Endothelial cell of umbilical vein (primary cell): ENCODE data around the gene NINL. TPM values are rescaled to one million over a fixed set of nuclear protein-coding genes. Genes with fewer than 3 reads are reported as not detected.

ENCODE experiments used
- BruUV-seq: library from RNA; stranded (reverse); fragments of 400-500 nt; replicated peaks from 2 replicates; lab custom pipeline; 2021; lab: Mats Ljungman, UMichigan
- CTCF ChIA-PET: fragments of 300-600, 350-600 bp; sonication (Branson Sonifier 250); formaldehyde crosslinking; loops from one replicate; lab custom pipeline; 2021; ENCODE audit warnings: antibody characterized with exemption, inconsistent platforms; lab: Charles Lee
- POLR2A ChIA-PET: fragments of 300-600, 350-600 bp; sonication (Branson Sonifier 250); formaldehyde crosslinking; loops from one replicate; lab custom pipeline; 2021; ENCODE audit warnings: antibody characterized with exemption, inconsistent platforms; lab: Charles Lee
- DNase-seq: peaks from one replicate; pipeline ENCODE4 v3.0.0-alpha.2; 2011; ENCODE audit warnings: low read depth, low spot score
- FAIRE-seq: peaks from 2 replicates; lab custom pipeline; 2011; peaks lifted over from hg19 to GRCh38; lab: Jason Lieb, UNC
- H2AFZ ChIP-seq: 2 replicates; pipeline ENCODE4 v1.6.0; 2012; ENCODE audit warnings: low read depth, low read length, control low read depth, inconsistent platforms
- H3K27ac ChIP-seq: 2 replicates; pipeline ENCODE4 v1.5.1; 2011; ENCODE audit warnings: low read depth, mild to moderate bottlenecking, control low read depth, low read length, moderate library complexity; ENCODE audit not compliant: insufficient read depth
- H3K27me3 ChIP-seq, 2 experiments: 2 replicates each; pipeline versions ENCODE4 v1.6.0 to v1.6.1; 2011; ENCODE audit warnings: low read length in 2 of 2, mixed read lengths in 1 of 2; ENCODE audit not compliant: control insufficient read depth in 2 of 2, insufficient read depth in 2 of 2
- H3K36me3 ChIP-seq, 2 experiments: 2 replicates in 1 of 2; 3 replicates in 1 of 2; pipeline ENCODE4 v1.5.1; 2011; ENCODE audit warnings: low read length in 2 of 2, mild to moderate bottlenecking in 1 of 2, moderate library complexity in 1 of 2; ENCODE audit not compliant: control insufficient read depth in 2 of 2, insufficient read depth in 2 of 2; ENCODE audit errors: extremely low read depth in 1 of 2
- H3K4me1 ChIP-seq: 3 replicates; pipeline ENCODE4 v1.5.1; 2011; ENCODE audit warnings: mild to moderate bottlenecking, low read length; ENCODE audit not compliant: control insufficient read depth, insufficient read depth; ENCODE audit errors: extremely low read depth
- H3K4me2 ChIP-seq: 2 replicates; pipeline ENCODE4 v1.6.1; 2011; ENCODE audit warnings: low read length, control low read depth, mixed read lengths; ENCODE audit not compliant: insufficient read depth
- H3K4me3 ChIP-seq, 3 experiments: fragments of 200-600 bp in 1 of 3; sonication (generic), shearing (Covaris generic) in 1 of 3; replicated peaks in 1 of 3; 2 replicates each; pipeline ENCODE4 v1.5.1; 2011 to 2016; ENCODE audit warnings: control low read depth in 3 of 3, low read length in 3 of 3, mild to moderate bottlenecking in 2 of 3, inconsistent platforms in 1 of 3, low read depth in 1 of 3, moderate library complexity in 1 of 3; ENCODE audit not compliant: insufficient read depth in 1 of 3
- H3K79me2 ChIP-seq: 2 replicates; pipeline ENCODE4 v1.6.0; 2012; ENCODE audit warnings: low read length, inconsistent platforms; ENCODE audit not compliant: control insufficient read depth, insufficient read depth
- H3K9ac ChIP-seq: replicated peaks from 2 replicates; pipeline ENCODE3; 2011; ENCODE audit warnings: low read length, control low read depth; ENCODE audit not compliant: insufficient read depth; ENCODE audit errors: extremely low read depth
- H3K9me1 ChIP-seq: replicated peaks from 3 replicates; pipeline ENCODE4 v1.6.0; 2011; ENCODE audit warnings: mild to moderate bottlenecking, low read length; ENCODE audit not compliant: control insufficient read depth, insufficient read depth; ENCODE audit errors: extremely low read depth
- H3K9me3 ChIP-seq: replicated peaks from 2 replicates; pipeline ENCODE4 v1.5.1; 2012; ENCODE audit warnings: low read length, inconsistent platforms; ENCODE audit not compliant: control insufficient read depth, insufficient read depth
- H4K20me1 ChIP-seq: replicated peaks from 2 replicates; pipeline ENCODE3; 2011; ENCODE audit warnings: mild to moderate bottlenecking, low read length; ENCODE audit not compliant: control insufficient read depth, insufficient read depth; ENCODE audit errors: extremely low read depth
- EZH2 ChIP-seq: IDR thresholded peaks from 2 replicates; pipeline ENCODE4 v1.6.1; 2012; ENCODE audit warnings: borderline replicate concordance, low read depth, mild to moderate bottlenecking, moderate library complexity, low read length, inconsistent platforms; ENCODE audit not compliant: severe bottlenecking
- FOS ChIP-seq: IDR thresholded peaks from 2 replicates; pipeline ENCODE4 v1.6.1; 2011; ENCODE audit warnings: mild to moderate bottlenecking, low read length, moderate library complexity, borderline replicate concordance; ENCODE audit not compliant: insufficient read depth
- GATA2 ChIP-seq: IDR thresholded peaks from 2 replicates; pipeline ENCODE4 v1.7.0; 2011; ENCODE audit warnings: low read depth, mild to moderate bottlenecking, moderate library complexity, mixed read lengths, low read length; ENCODE audit not compliant: insufficient read length, insufficient read depth
- JUN ChIP-seq: IDR thresholded peaks from 2 replicates; pipeline ENCODE4 v1.6.1; 2011; ENCODE audit warnings: borderline replicate concordance, low read depth; ENCODE audit not compliant: insufficient read length, insufficient read depth
- MYC ChIP-seq: IDR thresholded peaks from one replicate; pipeline ENCODE4 v1.6.1; 2011; ENCODE audit warnings: mild to moderate bottlenecking, low read depth, low read length
- POLR2A ChIP-seq: IDR thresholded peaks from 2 replicates; pipeline ENCODE4 v1.6.1; 2012; ENCODE audit warnings: low read depth, mild to moderate bottlenecking, control low read depth, low read length
- POLR2AphosphoS5 ChIP-seq: IDR thresholded peaks from 2 replicates; pipeline ENCODE4 v1.6.1; 2012; ENCODE audit warnings: low read depth, mild to moderate bottlenecking, control low read depth, low read length, moderate library complexity; ENCODE audit not compliant: insufficient read depth
- dilution Hi-C: fragments of 300-500 bp; cut with MboI; formaldehyde crosslinking; loops from one replicate; pipeline ENCODE4 v1.15.0; 2019; ENCODE audit warnings: low sequenced_read_pairs; ENCODE audit not compliant: extremely low pct_ligation_motif_present
- intact Hi-C: fragments of 100-400 bp; cut with micrococcal nuclease; formaldehyde crosslinking; loops from one replicate; pipeline ENCODE4 v1.10.0; 2022
- polyA plus RNA-seq, 4 experiments: library from polyadenylated mRNA; depleted of rRNA in 3 of 4; stranded (reverse) in 3 of 4; unstranded in 1 of 4; fragments of >200 nt; gene quantifications; 2 replicates each; pipeline versions ENCODE4 v1.2.1 to v1.2.3, GENCODE V29; 2011 to 2012; ENCODE audit warnings: missing spikeins in 1 of 4
- total RNA-seq: library from RNA; stranded (reverse); gene quantifications from 2 replicates; pipeline ENCODE4 v1.2.3, GENCODE V29; 2021
- TF ChIP-seq, protein P1 (sequence below): IDR thresholded peaks from 2 replicates; pipeline ENCODE4 v1.6.1; 2011; ENCODE audit not compliant: insufficient read depth, insufficient read length
- TF ChIP-seq, protein P2 (sequence below), 2 donors: IDR thresholded peaks; 1 replicate in 1 of 2; 2 replicates in 1 of 2; pipeline ENCODE4 v1.5.1; 2011; ENCODE audit warnings: low read length in 2 of 2, mild to moderate bottlenecking in 2 of 2, moderate library complexity in 2 of 2, control low read depth in 1 of 2, inconsistent platforms in 1 of 2, low read depth in 1 of 2; ENCODE audit not compliant: insufficient read depth in 1 of 2; ENCODE audit errors: extremely low read depth in 1 of 2

The NINL gene
- total and polyA plus RNA-seq, 2 donors (not counting 3 experiments of a cell fraction or from before 2014, with no cell fraction given), result 13.2 to 25.5 TPM

DNA sequence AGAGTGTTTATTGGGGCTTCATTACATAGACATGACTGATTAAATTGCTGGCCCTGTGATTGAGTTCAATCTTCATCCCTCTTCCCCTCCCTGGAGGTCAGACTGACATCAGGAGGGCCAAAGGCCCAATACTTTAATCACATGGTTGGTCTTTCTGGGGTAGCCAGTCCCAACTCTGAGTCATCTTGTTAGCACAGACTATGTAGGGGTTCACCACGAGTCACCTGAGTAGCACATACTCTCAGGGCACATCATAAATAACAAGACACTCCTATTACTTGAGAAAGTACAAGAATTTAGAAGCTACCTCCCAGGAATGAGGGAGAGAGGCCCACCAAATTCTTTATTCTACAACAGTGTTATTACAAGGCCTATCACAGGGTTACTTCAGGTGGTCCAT, 166.6 kb downstream of the NINL start:
- BruUV-seq, result no TSS peak
- Histone ChIP-seq H3K9me1 (no peaks in the 10 kb centered on the region), H3K27me3 (no peaks in the 10 kb centered on the region), H3K36me3 (peaks cover 0 to 16% of the 10 kb centered on the region in 2 experiments), H3K9me3 (no peaks in the 10 kb centered on the region), H3K27ac (no peak overlapping the region), H3K79me2 (peaks cover 15% of the 10 kb centered on the region), H2AFZ (no peak overlapping the region), H3K9ac (no peak overlapping the region), H3K4me2 (no peak overlapping the region), H4K20me1 (no peaks in the 10 kb centered on the region), H3K4me1 (no peaks in the 10 kb centered on the region), H3K4me3 (no peak overlapping the region)
- TF ChIP-seq EZH2 (no peak), POLR2A (no peak), FOS (no peak), GATA2 (no peak), MYC (no peak), POLR2AphosphoS5 (no peak), JUN (no peak)
- TF ChIP-seq, protein P1, sequence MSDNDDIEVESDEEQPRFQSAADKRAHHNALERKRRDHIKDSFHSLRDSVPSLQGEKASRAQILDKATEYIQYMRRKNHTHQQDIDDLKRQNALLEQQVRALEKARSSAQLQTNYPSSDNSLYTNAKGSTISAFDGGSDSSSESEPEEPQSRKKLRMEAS, result no peak
- TF ChIP-seq, protein P2, sequence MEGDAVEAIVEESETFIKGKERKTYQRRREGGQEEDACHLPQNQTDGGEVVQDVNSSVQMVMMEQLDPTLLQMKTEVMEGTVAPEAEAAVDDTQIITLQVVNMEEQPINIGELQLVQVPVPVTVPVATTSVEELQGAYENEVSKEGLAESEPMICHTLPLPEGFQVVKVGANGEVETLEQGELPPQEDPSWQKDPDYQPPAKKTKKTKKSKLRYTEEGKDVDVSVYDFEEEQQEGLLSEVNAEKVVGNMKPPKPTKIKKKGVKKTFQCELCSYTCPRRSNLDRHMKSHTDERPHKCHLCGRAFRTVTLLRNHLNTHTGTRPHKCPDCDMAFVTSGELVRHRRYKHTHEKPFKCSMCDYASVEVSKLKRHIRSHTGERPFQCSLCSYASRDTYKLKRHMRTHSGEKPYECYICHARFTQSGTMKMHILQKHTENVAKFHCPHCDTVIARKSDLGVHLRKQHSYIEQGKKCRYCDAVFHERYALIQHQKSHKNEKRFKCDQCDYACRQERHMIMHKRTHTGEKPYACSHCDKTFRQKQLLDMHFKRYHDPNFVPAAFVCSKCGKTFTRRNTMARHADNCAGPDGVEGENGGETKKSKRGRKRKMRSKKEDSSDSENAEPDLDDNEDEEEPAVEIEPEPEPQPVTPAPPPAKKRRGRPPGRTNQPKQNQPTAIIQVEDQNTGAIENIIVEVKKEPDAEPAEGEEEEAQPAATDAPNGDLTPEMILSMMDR (IDR thresholded peaks at IDR 0.05; ENCODE audit: extremely low read depth in 1 of 2, insufficient read depth in 1 of 2, low read depth in 1 of 2, low read length in 2 of 2), result no peak
- intact Hi-C loops, result no loop called here
- dilution Hi-C loops, result no loop called here
- CTCF ChIA-PET, result interaction anchor here (0.6 to 1.5 kb wide), 3 partner anchors 19 to 195 kb away, joined by 3 to 7 read pairs (median 3); no protein-coding TSS in a partner anchor
- POLR2A ChIA-PET, result no interaction called here
- no peak for FAIRE-seq
- no peak for DNase-seq
